HG03571 (cell line): ENCODE data around the gene LILRA6.
"Not testable (repeated sequence)": the region's sequence is repeated elsewhere in the genome, so short reads cannot be mapped to it uniquely, and the experiment has no call there.

Experiments used
- ATAC-seq: cut with Tn5 transposase; IDR thresholded peaks from one replicate; pipeline ENCODE4 v1.9.1; 2021; ENCODE audit not compliant: unreplicated experiment

Gene LILRA6

GRCh38 chr19:54266133-54266532 is 23.5 kb upstream of the LILRA6 start:
- no peak for ATAC-seq

- ATAC-seq, result no peak
Measured at GRCh38 chr19:54262470-54262869, 19.9 kb upstream of the LILRA6 start.

GRCh38 chr19:54262066-54262465 is 19.5 kb upstream of the LILRA6 start:
- ATAC-seq, result no peak

GRCh38 chr19:54257116-54257480 is 14.5 kb upstream of the LILRA6 start, which contains the start of gene LILRB5:
Gene LILRB5, minus strand, starts transcription at chr19:54257273. Its CDS starts 80 bp downstream, at chr19:54257193.
- ATAC-seq, result no peak

- ATAC-seq, result no peak
Measured at GRCh38 chr19:54256250-54257115, 13.9 kb upstream of the LILRA6 start.

GRCh38 chr19:54255105-54255775 is 12.7 kb upstream of the LILRA6 start:
- no peak for ATAC-seq

GRCh38 chr19:54254195-54254906 is 11.8 kb upstream of the LILRA6 start:
- ATAC-seq, result no peak

GRCh38 chr19:54253331-54254194 is 11.0 kb upstream of the LILRA6 start:
- ATAC-seq, result no peak

- ATAC-seq, result no peak
Measured at GRCh38 chr19:54252845-54253244, 10.3 kb upstream of the LILRA6 start.

GRCh38 chr19:54252243-54252642 is 9.7 kb upstream of the LILRA6 start:
- ATAC-seq, result no peak

- no peak for ATAC-seq
Measured at GRCh38 chr19:54248016-54248601, 5.5 kb upstream of the LILRA6 start.

GRCh38 chr19:54247106-54247930 is 4.7 kb upstream of the LILRA6 start:
- no peak for ATAC-seq

GRCh38 chr19:54245936-54246335 is 3.3 kb upstream of the LILRA6 start:
- ATAC-seq, result no peak

GRCh38 chr19:54243809-54244208 is 1.2 kb upstream of the LILRA6 start:
- not testable (repeated sequence) for ATAC-seq

- not testable (repeated sequence) for ATAC-seq
Measured at GRCh38 chr19:54242234-54242633, 356 bp downstream of the LILRA6 start.

GRCh38 chr19:54240372-54241336 is 1.9 kb downstream of the LILRA6 start:
- not testable (repeated sequence) for ATAC-seq

- not testable (repeated sequence) for ATAC-seq
Measured at GRCh38 chr19:54239491-54240371, 2.9 kb downstream of the LILRA6 start.
